H9 (cell line): ENCODE measurements around the gene RAI1. TPM values are rescaled to one million over a fixed set of nuclear protein-coding genes. Genes with fewer than 3 reads are reported as not detected.

Experiments used
- DNase-seq: peaks from one replicate; pipeline ENCODE4 v3.0.0-alpha.2; 2017
- H2AFZ ChIP-seq: one replicate; pipeline ENCODE4 v1.6.1; 2013; ENCODE audit warnings: mild to moderate bottlenecking, low read length, control low read depth, moderate library complexity
- H2AK5ac ChIP-seq: 2 replicates; pipeline ENCODE4 v1.6.1; 2013; ENCODE audit warnings: low read length, control low read depth, mixed read lengths; ENCODE audit not compliant: insufficient read length
- H2BK120ac ChIP-seq: one replicate; pipeline ENCODE4 v1.6.1; 2013; ENCODE audit warnings: low read depth, mild to moderate bottlenecking, low read length, control low read depth, inconsistent platforms; ENCODE audit not compliant: poor library complexity, severe bottlenecking
- H2BK12ac ChIP-seq: 2 replicates; pipeline ENCODE4 v1.6.1; 2013; ENCODE audit warnings: low read length, control low read depth, mixed read lengths, low read depth; ENCODE audit not compliant: insufficient read length
- H2BK15ac ChIP-seq: 2 replicates; pipeline ENCODE4 v1.6.1; 2013; ENCODE audit warnings: low read depth, low read length, control low read depth
- H2BK20ac ChIP-seq: one replicate; pipeline ENCODE4 v1.6.1; 2013; ENCODE audit warnings: low read depth, mild to moderate bottlenecking, low read length, control low read depth, inconsistent platforms; ENCODE audit not compliant: poor library complexity, severe bottlenecking
- H2BK5ac ChIP-seq: 2 replicates; pipeline ENCODE4 v1.6.1; 2013; ENCODE audit warnings: low read length, control low read depth, mixed read lengths; ENCODE audit not compliant: insufficient read length
- H3K14ac ChIP-seq: 2 replicates; pipeline ENCODE4 v1.6.1; 2013; ENCODE audit warnings: low read length, control low read depth; ENCODE audit not compliant: insufficient read depth
- H3K18ac ChIP-seq: 2 replicates; pipeline ENCODE4 v1.6.1; 2013; ENCODE audit warnings: low read depth, mild to moderate bottlenecking, mixed read lengths, low read length, control low read depth; ENCODE audit not compliant: insufficient read length
- H3K23ac ChIP-seq: 2 replicates; pipeline ENCODE4 v1.6.1; 2013; ENCODE audit warnings: low read length, control low read depth, mixed read lengths, low read depth; ENCODE audit not compliant: insufficient read length
- H3K23me2 ChIP-seq: 2 replicates; pipeline ENCODE4 v1.6.1; 2013; ENCODE audit warnings: low read depth, mild to moderate bottlenecking, mixed read lengths, low read length, control low read depth; ENCODE audit not compliant: insufficient read length, poor library complexity, severe bottlenecking
- H3K27ac ChIP-seq: 2 replicates; pipeline ENCODE4 v1.5.1; 2013; ENCODE audit warnings: low read length, control low read depth, mixed read lengths, low read depth; ENCODE audit not compliant: insufficient read length
- H3K27me3 ChIP-seq: 2 replicates; pipeline ENCODE4 v1.6.1; 2013; ENCODE audit warnings: low read length, control low read depth, inconsistent platforms; ENCODE audit not compliant: insufficient read depth
- H3K4ac ChIP-seq: 2 replicates; pipeline ENCODE4 v1.6.1; 2013; ENCODE audit warnings: low read depth, mild to moderate bottlenecking, control low read depth, inconsistent platforms, low read length, moderate library complexity
- H3K4me1 ChIP-seq: 2 replicates; pipeline ENCODE4 v1.6.1; 2013; ENCODE audit warnings: low read length, control low read depth, inconsistent platforms; ENCODE audit not compliant: insufficient read depth
- H3K4me2 ChIP-seq: 2 replicates; pipeline ENCODE4 v1.6.1; 2013; ENCODE audit warnings: low read length, control low read depth, mixed read lengths; ENCODE audit not compliant: insufficient read length, insufficient read depth
- H3K56ac ChIP-seq: 2 replicates; pipeline ENCODE4 v1.6.1; 2013; ENCODE audit warnings: low read depth, mild to moderate bottlenecking, mixed read lengths, low read length, control low read depth; ENCODE audit not compliant: insufficient read length
- H3K79me1 ChIP-seq: 2 replicates; pipeline ENCODE4 v1.6.1; 2013; ENCODE audit warnings: low read depth, mild to moderate bottlenecking, moderate library complexity, low read length, control low read depth, inconsistent platforms; ENCODE audit not compliant: insufficient read depth, poor library complexity, severe bottlenecking
- H3K79me2 ChIP-seq: 2 replicates; pipeline ENCODE4 v1.6.1; 2013; ENCODE audit warnings: low read length, control low read depth, inconsistent platforms; ENCODE audit not compliant: insufficient read depth
- H3K9ac ChIP-seq: 2 replicates; pipeline ENCODE4 v1.6.1; 2013; ENCODE audit warnings: low read length, control low read depth, mixed read lengths; ENCODE audit not compliant: insufficient read length; ENCODE audit errors: extremely low read depth
- H3K9me3 ChIP-seq: one replicate; pipeline ENCODE4 v1.6.1; 2013; ENCODE audit warnings: low read depth, low read length, inconsistent platforms; ENCODE audit not compliant: control insufficient read depth
- H3T11ph ChIP-seq: one replicate; pipeline ENCODE4 v1.6.1; 2013; ENCODE audit warnings: mild to moderate bottlenecking, low read length, control low read depth, inconsistent platforms
- H4K20me1 ChIP-seq: one replicate; pipeline ENCODE4 v1.6.1; 2013; ENCODE audit not compliant: control insufficient read depth, insufficient read length, insufficient read depth
- H4K5ac ChIP-seq: 2 replicates; pipeline ENCODE4 v1.6.1; 2013; ENCODE audit warnings: low read depth, mild to moderate bottlenecking, mixed read lengths, low read length, control low read depth; ENCODE audit not compliant: insufficient read length
- H4K8ac ChIP-seq: replicated peaks from 2 replicates; pipeline ENCODE4 v1.6.1; 2013; ENCODE audit warnings: low read length, control low read depth, mixed read lengths, low read depth; ENCODE audit not compliant: insufficient read length
- H4K91ac ChIP-seq: 2 replicates; pipeline ENCODE4 v1.6.1; 2013; ENCODE audit warnings: low read depth, mild to moderate bottlenecking, moderate library complexity, mixed read lengths, low read length, control low read depth; ENCODE audit not compliant: insufficient read length
- H3K27ac Mint-ChIP-seq, 3 experiments: 2 replicates in 2 of 3; 3 replicates in 1 of 3; pipeline ENCODE4 v1.8.0; 2020 to 2021; ENCODE audit warnings: mixed read lengths in 3 of 3, mild to moderate bottlenecking in 1 of 3, moderate library complexity in 1 of 3
- H3K27me3 Mint-ChIP-seq: 2 replicates; pipeline ENCODE4 v1.8.0; 2021; ENCODE audit warnings: low read depth, mild to moderate bottlenecking, moderate library complexity, mixed read lengths
- H3K36me3 Mint-ChIP-seq, 3 experiments: 2 replicates in 2 of 3; 3 replicates in 1 of 3; pipeline ENCODE4 v1.8.0; 2020 to 2021; ENCODE audit warnings: low read depth in 3 of 3, mixed read lengths in 3 of 3; ENCODE audit not compliant: insufficient read depth in 1 of 3
- H3K4me1 Mint-ChIP-seq, 2 experiments: 2 replicates each; pipeline ENCODE4 v1.8.0; 2020; ENCODE audit warnings: mixed read lengths in 2 of 2
- H3K4me3 Mint-ChIP-seq, 2 experiments: 2 replicates in 1 of 2; 3 replicates in 1 of 2; pipeline ENCODE4 v1.8.0; 2020 to 2021; ENCODE audit warnings: mild to moderate bottlenecking in 2 of 2, mixed read lengths in 2 of 2, moderate library complexity in 1 of 2
- H3K9me3 Mint-ChIP-seq, 2 experiments: 2 replicates in 1 of 2; 3 replicates in 1 of 2; pipeline ENCODE4 v1.8.0; 2020; ENCODE audit warnings: mild to moderate bottlenecking in 2 of 2, mixed read lengths in 2 of 2, moderate library complexity in 1 of 2
- WGBS: extraction: QIAGEN DNeasy Blood & Tissue Kit; methylation state at CpG from one replicate; pipeline ENCODE4 v1.1.7; 2013; ENCODE audit warnings: missing lambda C conversion rate, low lambda C conversion rate, mixed read lengths; ENCODE audit not compliant: insufficient read length; ENCODE audit errors: extremely low coverage; 5-methylcytosine and 5-hydroxymethylcytosine counted together
- total RNA-seq: library from RNA; stranded (reverse); gene quantifications from 2 replicates; pipeline ENCODE4 v1.2.1, GENCODE V29; 2021
- TF ChIP-seq, protein P1 (sequence below): fragments of 200-600 bp; sonication (generic); conservative IDR thresholded peaks from 3 replicates; pipeline ENCODE4 v1.8.0; 2021; ENCODE audit warnings: antibody characterized with exemption, mild to moderate bottlenecking

RAI1 gene
- total RNA-seq, 1 experiment from 2014 or later: 1.5 TPM

DNA sequence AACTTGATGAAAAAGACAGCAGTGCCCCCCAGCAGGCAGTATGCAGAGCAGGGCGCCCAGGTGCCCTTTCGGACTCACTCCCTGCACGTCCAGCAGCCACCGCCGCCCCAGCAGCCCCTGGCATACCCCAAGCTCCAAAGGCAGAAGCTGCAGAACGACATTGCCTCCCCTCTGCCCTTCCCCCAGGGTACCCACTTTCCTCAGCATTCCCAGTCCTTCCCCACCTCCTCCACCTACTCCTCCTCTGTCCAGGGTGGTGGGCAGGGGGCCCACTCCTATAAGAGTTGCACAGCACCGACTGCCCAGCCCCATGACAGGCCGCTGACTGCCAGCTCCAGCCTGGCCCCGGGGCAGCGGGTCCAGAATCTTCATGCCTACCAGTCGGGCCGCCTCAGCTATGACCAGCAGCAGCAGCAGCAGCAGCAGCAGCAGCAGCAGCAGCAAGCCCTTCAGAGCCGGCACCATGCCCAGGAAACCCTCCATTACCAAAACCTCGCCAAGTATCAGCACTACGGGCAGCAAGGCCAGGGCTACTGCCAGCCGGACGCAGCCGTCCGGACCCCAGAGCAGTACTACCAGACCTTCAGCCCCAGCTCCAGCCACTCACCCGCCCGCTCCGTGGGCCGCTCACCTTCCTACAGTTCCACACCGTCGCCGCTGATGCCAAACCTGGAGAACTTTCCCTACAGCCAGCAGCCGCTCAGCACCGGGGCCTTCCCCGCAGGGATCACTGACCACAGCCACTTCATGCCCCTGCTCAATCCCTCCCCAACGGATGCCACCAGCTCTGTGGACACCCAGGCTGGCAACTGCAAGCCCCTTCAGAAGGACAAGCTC is 112.3 kb downstream of the RAI1 start:
- Histone ChIP-seq H3K18ac (peak overlapping the region; percentile 36), H3T11ph (no peak overlapping the region), H2AFZ (no peak overlapping the region), H3K23me2 (no peaks in the 10 kb centered on the region), H2BK5ac (no peak overlapping the region), H3K9me3 (no peaks in the 10 kb centered on the region), H3K79me1 (no peaks in the 10 kb centered on the region), H2BK15ac (no peak overlapping the region), H3K56ac (no peak overlapping the region), H3K79me2 (no peaks in the 10 kb centered on the region), H4K20me1 (no peaks in the 10 kb centered on the region), H4K8ac (no peak overlapping the region), H3K4me1 (peaks cover 3% of the 10 kb centered on the region; the same call in 1 of the 2 replicates), H3K27ac (no peak overlapping the region), H3K4ac (no peak overlapping the region), H4K5ac (no peak overlapping the region), H4K91ac (peak overlapping the region; percentile 4), H3K9ac (no peak overlapping the region), H3K23ac (no peak overlapping the region), H2BK120ac (no peak overlapping the region), H3K14ac (no peak overlapping the region; the same call in none of the 2 replicates), H2BK20ac (no peak overlapping the region), H3K4me2 (no peak overlapping the region), H2BK12ac (peak overlapping the region; percentile 7), H3K27me3 (no peaks in the 10 kb centered on the region; the same call in 1 of the 2 replicates), H2AK5ac (no peak overlapping the region)
- no peak overlapping the region; a peak in 1 of 7 replicates for H3K27ac Mint-ChIP-seq
- TF ChIP-seq, protein P1, sequence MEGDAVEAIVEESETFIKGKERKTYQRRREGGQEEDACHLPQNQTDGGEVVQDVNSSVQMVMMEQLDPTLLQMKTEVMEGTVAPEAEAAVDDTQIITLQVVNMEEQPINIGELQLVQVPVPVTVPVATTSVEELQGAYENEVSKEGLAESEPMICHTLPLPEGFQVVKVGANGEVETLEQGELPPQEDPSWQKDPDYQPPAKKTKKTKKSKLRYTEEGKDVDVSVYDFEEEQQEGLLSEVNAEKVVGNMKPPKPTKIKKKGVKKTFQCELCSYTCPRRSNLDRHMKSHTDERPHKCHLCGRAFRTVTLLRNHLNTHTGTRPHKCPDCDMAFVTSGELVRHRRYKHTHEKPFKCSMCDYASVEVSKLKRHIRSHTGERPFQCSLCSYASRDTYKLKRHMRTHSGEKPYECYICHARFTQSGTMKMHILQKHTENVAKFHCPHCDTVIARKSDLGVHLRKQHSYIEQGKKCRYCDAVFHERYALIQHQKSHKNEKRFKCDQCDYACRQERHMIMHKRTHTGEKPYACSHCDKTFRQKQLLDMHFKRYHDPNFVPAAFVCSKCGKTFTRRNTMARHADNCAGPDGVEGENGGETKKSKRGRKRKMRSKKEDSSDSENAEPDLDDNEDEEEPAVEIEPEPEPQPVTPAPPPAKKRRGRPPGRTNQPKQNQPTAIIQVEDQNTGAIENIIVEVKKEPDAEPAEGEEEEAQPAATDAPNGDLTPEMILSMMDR: no peak
- peak overlapping the region in 1 of 2 experiments; percentile 5; a peak in 2 of 5 replicates for H3K4me3 Mint-ChIP-seq
- H3K9me3 Mint-ChIP-seq: no peaks in the 10 kb centered on the region; a peak in 1 of 5 replicates
- H3K4me1 Mint-ChIP-seq: peaks cover 25 to 41% of the 10 kb centered on the region in 2 experiments
- no CpG with 5 or more reads among the region's 30 CpGs for WGBS
- H3K36me3 Mint-ChIP-seq: no peaks in the 10 kb centered on the region
- DNase-seq: no peak
- peaks cover 63% of the 10 kb centered on the region for H3K27me3 Mint-ChIP-seq
